Body of pancreas (tissue), 4 donors: ENCODE measurements around the gene NOLC1.

Experiments used
- CTCF ChIP-seq, 7 experiments: fragments of 450-650 bp in 4 of 7; fragments of 200-600 bp in 3 of 7; sonication (generic) in 3 of 7; IDR thresholded peaks; one replicate each; pipeline ENCODE4 v1.5.1; 2016 to 2019; ENCODE audit warnings: antibody characterized with exemption in 7 of 7
- POLR2A ChIP-seq, 3 donors: fragments of 450-650 bp; IDR thresholded peaks; one replicate each; pipeline ENCODE4 v1.6.1; 2016; ENCODE audit warnings: antibody characterized with exemption in 3 of 3, mild to moderate bottlenecking in 2 of 3

- TF ChIP-seq CTCF (IDR thresholded peaks at IDR 0.05) (no peak), POLR2A (IDR thresholded peaks at IDR 0.05) (no peak)
These were observed 45.8 kb downstream of the NOLC1 start for GRCh38 chr10:102198027-102198426.
